Epithelial cell of esophagus (primary cell): ENCODE data around the gene CGB2.
A peak's percentile ranks its signal among the peaks of the same experiment; 100 is the strongest.
"Not testable (repeated sequence)": the region's sequence is repeated elsewhere in the genome, so short reads cannot be mapped to it uniquely, and the experiment has no call there.

Experiments used
- DNase-seq: peaks from one replicate; pipeline ENCODE4 v3.0.0; 2010; ENCODE audit warnings: low read depth
- H3K4me3 ChIP-seq: 2 replicates; pipeline ENCODE4 v1.5.1; 2011; ENCODE audit warnings: mild to moderate bottlenecking, low read length, control low read depth
- CTCF ChIP-seq: IDR thresholded peaks from 2 replicates; pipeline ENCODE4 v1.5.1; 2011; ENCODE audit warnings: low read depth, mild to moderate bottlenecking, low read length, control low read depth, inconsistent platforms; ENCODE audit not compliant: insufficient read depth; ENCODE audit errors: missing control alignments

The CGB2 gene

GRCh38 chr19:49022116-49022515 is 9.6 kb upstream of the CGB2 start:
- no peak for TF ChIP-seq CTCF
- no peak for DNase-seq
- no peak overlapping the region for H3K4me3 ChIP-seq

- not testable (repeated sequence) for DNase-seq, H3K4me3 ChIP-seq
Measured at GRCh38 chr19:49024233-49024632, 7.5 kb upstream of the CGB2 start, which contains the start of gene CGB3. Gene CGB3, minus strand, starts transcription at chr19:49024333. Its CDS starts 362 bp downstream, at chr19:49023971.

- not testable (repeated sequence) for DNase-seq, H3K4me3 ChIP-seq
Measured at GRCh38 chr19:49025088-49025487, 6.6 kb upstream of the CGB2 start.

- H3K4me3 ChIP-seq: not testable (repeated sequence)
Measured at GRCh38 chr19:49025599-49025998, 6.1 kb upstream of the CGB2 start.

GRCh38 chr19:49028686-49029085 is 3.0 kb upstream of the CGB2 start:
- not testable (repeated sequence) for H3K4me3 ChIP-seq, DNase-seq

More at GRCh38 chr19:49025599-49025998, 6.1 kb upstream of the CGB2 start:
- not testable (repeated sequence) for DNase-seq

GRCh38 chr19:49029749-49030148 is 1.9 kb upstream of the CGB2 start:
- not testable (repeated sequence) for DNase-seq, H3K4me3 ChIP-seq

- not testable (repeated sequence) for H3K4me3 ChIP-seq, DNase-seq
Measured at GRCh38 chr19:49030323-49030722, 1.4 kb upstream of the CGB2 start.

GRCh38 chr19:49036815-49037214 is 5.1 kb downstream of the CGB2 start, which contains the start of gene CGB1:
Gene CGB1, minus strand, starts transcription at chr19:49036895. Its CDS starts 184 bp downstream, at chr19:49036711.
- not testable (repeated sequence) for H3K4me3 ChIP-seq, DNase-seq
- TF ChIP-seq CTCF: peak; percentile 53

- not testable (repeated sequence) for DNase-seq, H3K4me3 ChIP-seq
Measured at GRCh38 chr19:49038111-49038510, 6.4 kb downstream of the CGB2 start.

- not testable (repeated sequence) for H3K4me3 ChIP-seq
- DNase-seq: peak; percentile 75
Measured at GRCh38 chr19:49038557-49039276, 7.0 kb downstream of the CGB2 start.

- DNase-seq, H3K4me3 ChIP-seq: not testable (repeated sequence)
Measured at GRCh38 chr19:49039736-49040135, 8.0 kb downstream of the CGB2 start.

GRCh38 chr19:49042177-49042576 is 10.5 kb downstream of the CGB2 start:
- no peak overlapping the region for H3K4me3 ChIP-seq
- peak; percentile 69 for DNase-seq
- no peak for TF ChIP-seq CTCF

GRCh38 chr19:49042666-49043065 is 11.0 kb downstream of the CGB2 start:
- H3K4me3 ChIP-seq, DNase-seq: not testable (repeated sequence)

- not testable (repeated sequence) for DNase-seq, H3K4me3 ChIP-seq
Measured at GRCh38 chr19:49043548-49043947, 11.9 kb downstream of the CGB2 start, which contains the start of gene CGB5. Gene CGB5, plus strand, starts transcription at chr19:49043848. Its CDS starts 362 bp downstream, at chr19:49044210.

GRCh38 chr19:49049011-49049410 is 17.3 kb downstream of the CGB2 start, which contains the start of gene CGB8:
Gene CGB8, minus strand, starts transcription at chr19:49049111. Its CDS starts 372 bp downstream, at chr19:49048739.
- DNase-seq, H3K4me3 ChIP-seq: not testable (repeated sequence)

- not testable (repeated sequence) for DNase-seq, H3K4me3 ChIP-seq
Measured at GRCh38 chr19:49049834-49050233, 18.1 kb downstream of the CGB2 start.
